SK-N-SH treated with all-trans-retinoic acid at 6 μM for 48 hours (cell line): ENCODE results near the gene TREH.

Experiments
- ATAC-seq: fragments of 200-7000 bp; cut with Tn5 transposase; 3 replicates; pipeline ENCODE4 v1.9.1; 2020; ENCODE audit warnings: mild to moderate bottlenecking, moderate library complexity
- ARNTL ChIP-seq: fragments of 450-650 bp; formaldehyde crosslinking; IDR thresholded peaks from 2 replicates; pipeline ENCODE4 v1.5.0; 2020; ENCODE audit warnings: low read depth, mild to moderate bottlenecking, moderate library complexity, borderline replicate concordance
- BACH2 ChIP-seq: fragments of 250-450 bp; sonication (Bioruptor Pico); IDR thresholded peaks from 2 replicates; pipeline ENCODE4 v1.9.0; 2021; ENCODE audit warnings: mild to moderate bottlenecking, borderline replicate concordance
- CREB5 ChIP-seq: fragments of 250-450 bp; sonication (Bioruptor Pico); IDR thresholded peaks from 2 replicates; pipeline ENCODE4 v1.5.1; 2020; ENCODE audit warnings: low read depth, mild to moderate bottlenecking, moderate library complexity
- CSRNP3 ChIP-seq: fragments of 250-450 bp; sonication (Bioruptor Pico); IDR thresholded peaks from 2 replicates; pipeline ENCODE4 v1.5.1; 2021; ENCODE audit warnings: mild to moderate bottlenecking, moderate library complexity
- ESRRG ChIP-seq: fragments of 250-450 bp; sonication (Bioruptor Pico); IDR thresholded peaks from 2 replicates; pipeline ENCODE4 v1.6.1; 2021; ENCODE audit warnings: mild to moderate bottlenecking
- GLIS3 ChIP-seq: fragments of 250-450 bp; sonication (Bioruptor Pico); IDR thresholded peaks from 2 replicates; pipeline ENCODE4 v1.5.0; 2020; ENCODE audit warnings: mild to moderate bottlenecking, moderate library complexity
- ISL1 ChIP-seq: fragments of 250-450 bp; sonication (Bioruptor Pico); IDR thresholded peaks from 2 replicates; pipeline ENCODE4 v2.1.2; 2022; ENCODE audit warnings: mild to moderate bottlenecking, moderate library complexity
- PATZ1 ChIP-seq: fragments of 250-450 bp; sonication (Bioruptor Pico); IDR thresholded peaks from 2 replicates; pipeline ENCODE4 v1.8.0; 2020; ENCODE audit warnings: mild to moderate bottlenecking, moderate library complexity, borderline replicate concordance
- PPARA ChIP-seq: fragments of 250-450 bp; sonication (Bioruptor Pico); IDR thresholded peaks from 2 replicates; pipeline ENCODE4 v1.5.0; 2020; ENCODE audit warnings: mild to moderate bottlenecking, borderline replicate concordance
- TOX ChIP-seq: fragments of 250-450 bp; sonication (Bioruptor Pico); IDR thresholded peaks from 2 replicates; pipeline ENCODE4 v1.8.0; 2021; ENCODE audit warnings: mild to moderate bottlenecking, moderate library complexity, borderline replicate concordance
- TSHZ2 ChIP-seq: fragments of 250-450 bp; sonication (Bioruptor Pico); IDR thresholded peaks from 2 replicates; pipeline ENCODE4 v1.5.0; 2020; ENCODE audit warnings: mild to moderate bottlenecking, moderate library complexity
- ZC3H10 ChIP-seq: fragments of 250-450 bp; sonication (Bioruptor Pico); IDR thresholded peaks from 2 replicates; pipeline ENCODE4 v1.5.1; 2021; ENCODE audit warnings: mild to moderate bottlenecking, moderate library complexity
- ZFP3 ChIP-seq: fragments of 250-450 bp; sonication (Bioruptor Pico); IDR thresholded peaks from 2 replicates; pipeline ENCODE4 v1.5.0; 2020; ENCODE audit warnings: mild to moderate bottlenecking, moderate library complexity
- ZNF70 ChIP-seq: fragments of 450-650 bp; formaldehyde crosslinking; IDR thresholded peaks from 2 replicates; pipeline ENCODE4 v1.5.0; 2020; ENCODE audit warnings: mild to moderate bottlenecking, moderate library complexity
- ZNF8 ChIP-seq: fragments of 450-650 bp; formaldehyde crosslinking; IDR thresholded peaks from 2 replicates; pipeline ENCODE4 v1.5.0; 2020; ENCODE audit warnings: mild to moderate bottlenecking, moderate library complexity
- TF ChIP-seq, protein P1 (sequence below): fragments of 250-450 bp; sonication (Bioruptor Pico); IDR thresholded peaks from 2 replicates; pipeline ENCODE4 v1.8.0; 2021; ENCODE audit warnings: low read depth, mild to moderate bottlenecking, moderate library complexity, borderline replicate concordance

The TREH gene

GRCh38 chr11:118610225-118610772 is 69.2 kb downstream of the TREH start (continued):
- TF ChIP-seq, protein P1, sequence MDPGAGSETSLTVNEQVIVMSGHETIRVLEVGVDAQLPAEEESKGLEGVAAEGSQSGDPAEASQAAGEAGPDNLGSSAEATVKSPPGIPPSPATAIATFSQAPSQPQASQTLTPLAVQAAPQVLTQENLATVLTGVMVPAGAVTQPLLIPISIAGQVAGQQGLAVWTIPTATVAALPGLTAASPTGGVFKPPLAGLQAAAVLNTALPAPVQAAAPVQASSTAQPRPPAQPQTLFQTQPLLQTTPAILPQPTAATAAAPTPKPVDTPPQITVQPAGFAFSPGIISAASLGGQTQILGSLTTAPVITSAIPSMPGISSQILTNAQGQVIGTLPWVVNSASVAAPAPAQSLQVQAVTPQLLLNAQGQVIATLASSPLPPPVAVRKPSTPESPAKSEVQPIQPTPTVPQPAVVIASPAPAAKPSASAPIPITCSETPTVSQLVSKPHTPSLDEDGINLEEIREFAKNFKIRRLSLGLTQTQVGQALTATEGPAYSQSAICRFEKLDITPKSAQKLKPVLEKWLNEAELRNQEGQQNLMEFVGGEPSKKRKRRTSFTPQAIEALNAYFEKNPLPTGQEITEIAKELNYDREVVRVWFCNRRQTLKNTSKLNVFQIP: no peak

DNA sequence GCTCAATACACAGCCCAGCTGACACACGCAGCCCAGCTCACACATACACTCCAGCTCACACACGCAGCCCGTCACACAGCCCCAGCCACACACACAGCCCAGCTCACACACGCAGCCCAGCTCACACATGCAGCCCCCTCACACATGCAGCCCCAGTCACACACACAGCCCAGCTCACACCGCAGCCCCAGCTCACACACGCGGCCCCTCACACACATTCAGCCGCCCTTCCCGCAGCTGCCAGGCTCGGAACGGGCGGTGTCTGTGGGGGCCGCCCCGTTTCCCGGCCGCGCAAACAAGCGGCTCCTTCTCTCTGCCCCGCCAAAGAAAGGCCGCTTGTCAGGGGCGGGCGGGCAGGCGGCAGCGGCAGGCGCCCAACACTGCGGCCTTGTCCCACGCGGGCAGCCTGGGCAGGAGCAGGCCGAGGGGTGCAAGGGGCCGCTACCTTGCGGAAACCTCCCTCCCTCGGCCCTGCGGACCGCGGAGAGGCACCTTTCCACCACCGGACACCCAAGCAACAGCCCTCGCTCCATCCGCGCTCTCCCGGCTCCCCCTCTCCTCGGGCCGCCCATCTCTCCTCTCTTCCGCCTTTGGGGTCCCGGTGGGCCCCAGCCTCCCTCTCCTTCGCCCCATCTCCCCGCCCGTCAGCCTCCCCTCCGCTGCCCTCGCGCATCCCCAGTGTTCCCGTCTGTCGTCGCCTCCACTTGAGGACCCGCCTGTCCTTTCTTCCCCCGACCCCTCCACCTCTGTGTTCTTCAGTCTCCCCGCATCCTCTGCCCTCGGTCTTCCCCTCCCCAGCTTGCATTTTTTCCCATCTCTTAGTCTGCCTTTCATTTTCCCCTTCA is 69.8 kb downstream of the TREH start:
- TF ChIP-seq ZNF8 (CRISPR knock-in tag) (no peak), PATZ1 (CRISPR knock-in tag) (no peak), GLIS3 (no peak), ZC3H10 (CRISPR knock-in tag) (no peak), BACH2 (CRISPR knock-in tag) (no peak), CREB5 (CRISPR knock-in tag) (no peak)
- TF ChIP-seq, protein P1: no peak
- no peak for ATAC-seq

- no peak for TF ChIP-seq CSRNP3 (CRISPR knock-in tag)
- TF ChIP-seq PATZ1 (CRISPR knock-in tag): no peak
- no peak for TF ChIP-seq ARNTL (CRISPR knock-in tag)
- TF ChIP-seq TOX (CRISPR knock-in tag): no peak
- no peak for TF ChIP-seq ESRRG (CRISPR knock-in tag)
- no peak for TF ChIP-seq ZFP3
- no peak for TF ChIP-seq ZNF70 (CRISPR knock-in tag)
- TF ChIP-seq CREB5 (CRISPR knock-in tag): no peak
- no peak for TF ChIP-seq TSHZ2 (CRISPR knock-in tag)
- TF ChIP-seq ZNF8 (CRISPR knock-in tag): no peak
- no peak for TF ChIP-seq PPARA
- no peak for TF ChIP-seq ISL1
- no peak for TF ChIP-seq BACH2 (CRISPR knock-in tag)
- ATAC-seq: peak; percentile 72
Measured at GRCh38 chr11:118608360-118609227, 70.9 kb downstream of the TREH start.
